SKM-1 treated with dmso at 0.1 percent for 144 hours (cell line): Measurements from ENCODE around the gene PACC1.
A peak's percentile ranks its signal among the peaks of the same experiment; 100 is the strongest.

Experiments
- DNase-seq: peaks from one replicate; lab custom pipeline; 2025; ENCODE audit not compliant: unreplicated experiment; lab: John Stamatoyannopoulos, UW

The PACC1 gene

GRCh38 chr1:212438831-212439237 is 24.1 kb upstream of the PACC1 start:
- no peak for DNase-seq

- no peak for DNase-seq
Observed at GRCh38 chr1:212437179-212437798, 22.6 kb upstream of the PACC1 start.

- DNase-seq = no peak
Observed at GRCh38 chr1:212434992-212435391, 20.3 kb upstream of the PACC1 start.

- DNase-seq = no peak
Observed at GRCh38 chr1:212433577-212434462, 19.1 kb upstream of the PACC1 start.

- DNase-seq = peak; percentile 85
Observed at GRCh38 chr1:212432661-212433576, 18.2 kb upstream of the PACC1 start, which contains the start of gene NENF. NENF (plus strand) TSS chr1:212432920; CDS start chr1:212432944, 24 bp downstream.

- DNase-seq = no peak
Observed at GRCh38 chr1:212432272-212432660, 17.6 kb upstream of the PACC1 start.

- DNase-seq = no peak
Observed at GRCh38 chr1:212431644-212432043, 17.0 kb upstream of the PACC1 start.

- no peak for DNase-seq
Observed at GRCh38 chr1:212430955-212431394, 16.3 kb upstream of the PACC1 start.

GRCh38 chr1:212430416-212430815 is 15.7 kb upstream of the PACC1 start:
- DNase-seq = no peak

- peak; percentile 14 for DNase-seq
Observed at GRCh38 chr1:212428496-212428895, 13.8 kb upstream of the PACC1 start.

- DNase-seq = no peak
Observed at GRCh38 chr1:212423879-212424278, 9.2 kb upstream of the PACC1 start.

- no peak for DNase-seq
Observed at GRCh38 chr1:212421165-212421564, 6.5 kb upstream of the PACC1 start.

- peak; percentile 68 for DNase-seq
Observed at GRCh38 chr1:212415107-212415841, 588 bp upstream of the PACC1 start.

GRCh38 chr1:212413902-212414327 is 771 bp downstream of the PACC1 start:
- no peak for DNase-seq

- DNase-seq = no peak
Observed at GRCh38 chr1:212412374-212412773, 2.3 kb downstream of the PACC1 start.

- DNase-seq = no peak
Observed at GRCh38 chr1:212410231-212410820, 4.4 kb downstream of the PACC1 start.

- no peak for DNase-seq
Observed at GRCh38 chr1:212402666-212403321, 11.9 kb downstream of the PACC1 start.

GRCh38 chr1:212401838-212402582 is 12.7 kb downstream of the PACC1 start:
- no peak for DNase-seq

GRCh38 chr1:212401042-212401441 is 13.6 kb downstream of the PACC1 start:
- DNase-seq = no peak
